H9 (cell line): ENCODE measurements around the gene ST8SIA6. TPM values are rescaled to one million over a fixed set of nuclear protein-coding genes. Genes with fewer than 3 reads are reported as not detected.

ENCODE experiments used
- DNase-seq: peaks from one replicate; pipeline ENCODE4 v3.0.0-alpha.2; 2017
- H2AFZ ChIP-seq: one replicate; pipeline ENCODE4 v1.6.1; 2013; ENCODE audit warnings: mild to moderate bottlenecking, low read length, control low read depth, moderate library complexity
- H2AK5ac ChIP-seq: 2 replicates; pipeline ENCODE4 v1.6.1; 2013; ENCODE audit warnings: low read length, control low read depth, mixed read lengths; ENCODE audit not compliant: insufficient read length
- H2BK120ac ChIP-seq: one replicate; pipeline ENCODE4 v1.6.1; 2013; ENCODE audit warnings: low read depth, mild to moderate bottlenecking, low read length, control low read depth, inconsistent platforms; ENCODE audit not compliant: poor library complexity, severe bottlenecking
- H2BK12ac ChIP-seq: 2 replicates; pipeline ENCODE4 v1.6.1; 2013; ENCODE audit warnings: low read length, control low read depth, mixed read lengths, low read depth; ENCODE audit not compliant: insufficient read length
- H2BK15ac ChIP-seq: 2 replicates; pipeline ENCODE4 v1.6.1; 2013; ENCODE audit warnings: low read depth, low read length, control low read depth
- H2BK20ac ChIP-seq: one replicate; pipeline ENCODE4 v1.6.1; 2013; ENCODE audit warnings: low read depth, mild to moderate bottlenecking, low read length, control low read depth, inconsistent platforms; ENCODE audit not compliant: poor library complexity, severe bottlenecking
- H2BK5ac ChIP-seq: 2 replicates; pipeline ENCODE4 v1.6.1; 2013; ENCODE audit warnings: low read length, control low read depth, mixed read lengths; ENCODE audit not compliant: insufficient read length
- H3K14ac ChIP-seq: 2 replicates; pipeline ENCODE4 v1.6.1; 2013; ENCODE audit warnings: low read length, control low read depth; ENCODE audit not compliant: insufficient read depth
- H3K18ac ChIP-seq: 2 replicates; pipeline ENCODE4 v1.6.1; 2013; ENCODE audit warnings: low read depth, mild to moderate bottlenecking, mixed read lengths, low read length, control low read depth; ENCODE audit not compliant: insufficient read length
- H3K23ac ChIP-seq: 2 replicates; pipeline ENCODE4 v1.6.1; 2013; ENCODE audit warnings: low read length, control low read depth, mixed read lengths, low read depth; ENCODE audit not compliant: insufficient read length
- H3K23me2 ChIP-seq: 2 replicates; pipeline ENCODE4 v1.6.1; 2013; ENCODE audit warnings: low read depth, mild to moderate bottlenecking, mixed read lengths, low read length, control low read depth; ENCODE audit not compliant: insufficient read length, poor library complexity, severe bottlenecking
- H3K27ac ChIP-seq: 2 replicates; pipeline ENCODE4 v1.5.1; 2013; ENCODE audit warnings: low read length, control low read depth, mixed read lengths, low read depth; ENCODE audit not compliant: insufficient read length
- H3K27me3 ChIP-seq: 2 replicates; pipeline ENCODE4 v1.6.1; 2013; ENCODE audit warnings: low read length, control low read depth, inconsistent platforms; ENCODE audit not compliant: insufficient read depth
- H3K4ac ChIP-seq: 2 replicates; pipeline ENCODE4 v1.6.1; 2013; ENCODE audit warnings: low read depth, mild to moderate bottlenecking, control low read depth, inconsistent platforms, low read length, moderate library complexity
- H3K4me1 ChIP-seq: 2 replicates; pipeline ENCODE4 v1.6.1; 2013; ENCODE audit warnings: low read length, control low read depth, inconsistent platforms; ENCODE audit not compliant: insufficient read depth
- H3K4me2 ChIP-seq: 2 replicates; pipeline ENCODE4 v1.6.1; 2013; ENCODE audit warnings: low read length, control low read depth, mixed read lengths; ENCODE audit not compliant: insufficient read length, insufficient read depth
- H3K56ac ChIP-seq: 2 replicates; pipeline ENCODE4 v1.6.1; 2013; ENCODE audit warnings: low read depth, mild to moderate bottlenecking, mixed read lengths, low read length, control low read depth; ENCODE audit not compliant: insufficient read length
- H3K79me1 ChIP-seq: 2 replicates; pipeline ENCODE4 v1.6.1; 2013; ENCODE audit warnings: low read depth, mild to moderate bottlenecking, moderate library complexity, low read length, control low read depth, inconsistent platforms; ENCODE audit not compliant: insufficient read depth, poor library complexity, severe bottlenecking
- H3K79me2 ChIP-seq: 2 replicates; pipeline ENCODE4 v1.6.1; 2013; ENCODE audit warnings: low read length, control low read depth, inconsistent platforms; ENCODE audit not compliant: insufficient read depth
- H3K9ac ChIP-seq: 2 replicates; pipeline ENCODE4 v1.6.1; 2013; ENCODE audit warnings: low read length, control low read depth, mixed read lengths; ENCODE audit not compliant: insufficient read length; ENCODE audit errors: extremely low read depth
- H3K9me3 ChIP-seq: one replicate; pipeline ENCODE4 v1.6.1; 2013; ENCODE audit warnings: low read depth, low read length, inconsistent platforms; ENCODE audit not compliant: control insufficient read depth
- H3T11ph ChIP-seq: one replicate; pipeline ENCODE4 v1.6.1; 2013; ENCODE audit warnings: mild to moderate bottlenecking, low read length, control low read depth, inconsistent platforms
- H4K20me1 ChIP-seq: one replicate; pipeline ENCODE4 v1.6.1; 2013; ENCODE audit not compliant: control insufficient read depth, insufficient read length, insufficient read depth
- H4K5ac ChIP-seq: 2 replicates; pipeline ENCODE4 v1.6.1; 2013; ENCODE audit warnings: low read depth, mild to moderate bottlenecking, mixed read lengths, low read length, control low read depth; ENCODE audit not compliant: insufficient read length
- H4K8ac ChIP-seq: replicated peaks from 2 replicates; pipeline ENCODE4 v1.6.1; 2013; ENCODE audit warnings: low read length, control low read depth, mixed read lengths, low read depth; ENCODE audit not compliant: insufficient read length
- H4K91ac ChIP-seq: 2 replicates; pipeline ENCODE4 v1.6.1; 2013; ENCODE audit warnings: low read depth, mild to moderate bottlenecking, moderate library complexity, mixed read lengths, low read length, control low read depth; ENCODE audit not compliant: insufficient read length
- H3K27ac Mint-ChIP-seq, 3 experiments: 2 replicates in 2 of 3; 3 replicates in 1 of 3; pipeline ENCODE4 v1.8.0; 2020 to 2021; ENCODE audit warnings: mixed read lengths in 3 of 3, mild to moderate bottlenecking in 1 of 3, moderate library complexity in 1 of 3
- H3K27me3 Mint-ChIP-seq: 2 replicates; pipeline ENCODE4 v1.8.0; 2021; ENCODE audit warnings: low read depth, mild to moderate bottlenecking, moderate library complexity, mixed read lengths
- H3K36me3 Mint-ChIP-seq, 3 experiments: 2 replicates in 2 of 3; 3 replicates in 1 of 3; pipeline ENCODE4 v1.8.0; 2020 to 2021; ENCODE audit warnings: low read depth in 3 of 3, mixed read lengths in 3 of 3; ENCODE audit not compliant: insufficient read depth in 1 of 3
- H3K4me1 Mint-ChIP-seq, 2 experiments: 2 replicates each; pipeline ENCODE4 v1.8.0; 2020; ENCODE audit warnings: mixed read lengths in 2 of 2
- H3K4me3 Mint-ChIP-seq, 2 experiments: 2 replicates in 1 of 2; 3 replicates in 1 of 2; pipeline ENCODE4 v1.8.0; 2020 to 2021; ENCODE audit warnings: mild to moderate bottlenecking in 2 of 2, mixed read lengths in 2 of 2, moderate library complexity in 1 of 2
- H3K9me3 Mint-ChIP-seq, 2 experiments: 2 replicates in 1 of 2; 3 replicates in 1 of 2; pipeline ENCODE4 v1.8.0; 2020; ENCODE audit warnings: mild to moderate bottlenecking in 2 of 2, mixed read lengths in 2 of 2, moderate library complexity in 1 of 2
- WGBS: extraction: QIAGEN DNeasy Blood & Tissue Kit; methylation state at CpG from one replicate; pipeline ENCODE4 v1.1.7; 2013; ENCODE audit warnings: missing lambda C conversion rate, low lambda C conversion rate, mixed read lengths; ENCODE audit not compliant: insufficient read length; ENCODE audit errors: extremely low coverage; 5-methylcytosine and 5-hydroxymethylcytosine counted together
- total RNA-seq: library from RNA; stranded (reverse); gene quantifications from 2 replicates; pipeline ENCODE4 v1.2.1, GENCODE V29; 2021
- TF ChIP-seq, protein P1 (sequence below): fragments of 200-600 bp; sonication (generic); conservative IDR thresholded peaks from 3 replicates; pipeline ENCODE4 v1.8.0; 2021; ENCODE audit warnings: antibody characterized with exemption, mild to moderate bottlenecking

ST8SIA6 gene
- total RNA-seq, 1 experiment from 2014 or later: 0.37 TPM

GRCh38 chr10:17387861-17388503 lies 66.4 kb downstream of the ST8SIA6 start:
- Histone ChIP-seq H3K4ac (no peak overlapping the region), H2AK5ac (no peak overlapping the region), H2AFZ (no peak overlapping the region), H2BK20ac (no peak overlapping the region), H3K27ac (no peak overlapping the region), H3K9me3 (no peaks in the 10 kb centered on the region), H3K14ac (peak overlapping the region; percentile 72; the same call in 1 of the 2 replicates), H3K23me2 (no peaks in the 10 kb centered on the region), H3K79me1 (no peaks in the 10 kb centered on the region), H3K27me3 (no peaks in the 10 kb centered on the region), H3T11ph (no peak overlapping the region), H3K18ac (no peak overlapping the region), H2BK15ac (no peak overlapping the region), H2BK120ac (no peak overlapping the region), H3K4me2 (no peak overlapping the region), H2BK5ac (no peak overlapping the region), H4K20me1 (no peaks in the 10 kb centered on the region), H3K9ac (no peak overlapping the region), H2BK12ac (no peak overlapping the region), H3K23ac (no peak overlapping the region), H4K5ac (no peak overlapping the region), H3K4me1 (no peaks in the 10 kb centered on the region), H4K8ac (no peak overlapping the region), H4K91ac (no peak overlapping the region), H3K56ac (no peak overlapping the region), H3K79me2 (no peaks in the 10 kb centered on the region)
- no peak overlapping the region for H3K4me3 Mint-ChIP-seq
- peak overlapping the region; percentile 5 to 95 (median 42); a peak in 3 of 7 replicates for H3K27ac Mint-ChIP-seq
- no CpG with 5 or more reads among the region's 6 CpGs for WGBS
- TF ChIP-seq, protein P1, sequence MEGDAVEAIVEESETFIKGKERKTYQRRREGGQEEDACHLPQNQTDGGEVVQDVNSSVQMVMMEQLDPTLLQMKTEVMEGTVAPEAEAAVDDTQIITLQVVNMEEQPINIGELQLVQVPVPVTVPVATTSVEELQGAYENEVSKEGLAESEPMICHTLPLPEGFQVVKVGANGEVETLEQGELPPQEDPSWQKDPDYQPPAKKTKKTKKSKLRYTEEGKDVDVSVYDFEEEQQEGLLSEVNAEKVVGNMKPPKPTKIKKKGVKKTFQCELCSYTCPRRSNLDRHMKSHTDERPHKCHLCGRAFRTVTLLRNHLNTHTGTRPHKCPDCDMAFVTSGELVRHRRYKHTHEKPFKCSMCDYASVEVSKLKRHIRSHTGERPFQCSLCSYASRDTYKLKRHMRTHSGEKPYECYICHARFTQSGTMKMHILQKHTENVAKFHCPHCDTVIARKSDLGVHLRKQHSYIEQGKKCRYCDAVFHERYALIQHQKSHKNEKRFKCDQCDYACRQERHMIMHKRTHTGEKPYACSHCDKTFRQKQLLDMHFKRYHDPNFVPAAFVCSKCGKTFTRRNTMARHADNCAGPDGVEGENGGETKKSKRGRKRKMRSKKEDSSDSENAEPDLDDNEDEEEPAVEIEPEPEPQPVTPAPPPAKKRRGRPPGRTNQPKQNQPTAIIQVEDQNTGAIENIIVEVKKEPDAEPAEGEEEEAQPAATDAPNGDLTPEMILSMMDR: no peak
- H3K36me3 Mint-ChIP-seq: peaks cover 0 to 6% (median 0%) of the 10 kb centered on the region in 3 experiments; a peak in 2 of 7 replicates
- peaks cover 3% of the 10 kb centered on the region in 2 experiments; a peak in 2 of 5 replicates for H3K9me3 Mint-ChIP-seq
- no peak for DNase-seq
- no peaks in the 10 kb centered on the region; the same call in 1 of the 2 replicates for H3K27me3 Mint-ChIP-seq
- peaks cover 25 to 32% of the 10 kb centered on the region in 2 experiments for H3K4me1 Mint-ChIP-seq
